Activated naive CD8-positive, alpha-beta T cell (primary cell): ENCODE results near the gene SCGB1D1.

Experiments used
- H3K27ac Mint-ChIP-seq: one replicate; pipeline ENCODE4 v1.8.0; 2021; ENCODE audit warnings: mixed read lengths
- H3K27me3 Mint-ChIP-seq: one replicate; pipeline ENCODE4 v1.8.0; 2021; ENCODE audit warnings: mixed read lengths
- H3K36me3 Mint-ChIP-seq: one replicate; pipeline ENCODE4 v1.8.0; 2021; ENCODE audit warnings: mixed read lengths
- H3K4me1 Mint-ChIP-seq: one replicate; pipeline ENCODE4 v1.8.0; 2021; ENCODE audit warnings: low read depth, mixed read lengths
- H3K4me3 Mint-ChIP-seq: one replicate; pipeline ENCODE4 v1.8.0; 2021; ENCODE audit warnings: mild to moderate bottlenecking, mixed read lengths
- H3K9me3 Mint-ChIP-seq: one replicate; pipeline ENCODE4 v1.8.0; 2021; ENCODE audit warnings: low read depth, mixed read lengths

The SCGB1D1 gene

GRCh38 chr11:62237499-62237898 lies 47.5 kb downstream of the SCGB1D1 start:
- H3K9me3 Mint-ChIP-seq, result no peaks in the 10 kb centered on the region
- no peaks in the 10 kb centered on the region for H3K36me3 Mint-ChIP-seq
- H3K4me1 Mint-ChIP-seq, result no peaks in the 10 kb centered on the region
- peaks cover 34% of the 10 kb centered on the region for H3K27me3 Mint-ChIP-seq
- H3K4me3 Mint-ChIP-seq, result no peak overlapping the region
- no peak overlapping the region for H3K27ac Mint-ChIP-seq

GRCh38 chr11:62238151-62238550 lies 48.1 kb downstream of the SCGB1D1 start:
- Mint-ChIP-seq H3K36me3 (no peaks in the 10 kb centered on the region), H3K27ac (no peak overlapping the region), H3K27me3 (peaks cover 30% of the 10 kb centered on the region)

GRCh38 chr11:62241095-62241494 lies 51.1 kb downstream of the SCGB1D1 start:
- Mint-ChIP-seq H3K27ac (no peak overlapping the region), H3K36me3 (no peaks in the 10 kb centered on the region), H3K9me3 (no peaks in the 10 kb centered on the region), H3K4me3 (no peak overlapping the region), H3K4me1 (no peaks in the 10 kb centered on the region), H3K27me3 (peaks cover 25% of the 10 kb centered on the region)

More at GRCh38 chr11:62238151-62238550, 48.1 kb downstream of the SCGB1D1 start:
- H3K9me3 Mint-ChIP-seq, result no peaks in the 10 kb centered on the region
- no peak overlapping the region for H3K4me3 Mint-ChIP-seq
- no peaks in the 10 kb centered on the region for H3K4me1 Mint-ChIP-seq

- H3K4me3 Mint-ChIP-seq, result no peak within 1 kb of the TSS
- no peaks in the 10 kb centered on the region for H3K9me3 Mint-ChIP-seq
- no peak within 1 kb of the TSS for H3K27ac Mint-ChIP-seq
- peaks cover 32% of the 10 kb centered on the region for H3K27me3 Mint-ChIP-seq
- H3K4me1 Mint-ChIP-seq, result no peaks in the 10 kb centered on the region
- H3K36me3 Mint-ChIP-seq, result no peaks in the 10 kb centered on the region
These were observed 52.0 kb downstream of the SCGB1D1 start, which contains the start of gene SCGB1D2 for GRCh38 chr11:62242021-62242420. Gene SCGB1D2, plus strand, starts transcription at chr11:62242239. Its CDS starts 69 bp downstream, at chr11:62242308.
